ENCODE measurements around the gene ARSJ. TPM values are rescaled to one million over a fixed set of nuclear protein-coding genes. Genes with fewer than 3 reads are reported as not detected.

The ARSJ gene
- polyA plus RNA-seq, 1 donor (not counting 4 experiments of a cell fraction or from before 2014, with no cell fraction given), result 15.7 TPM

DNA sequence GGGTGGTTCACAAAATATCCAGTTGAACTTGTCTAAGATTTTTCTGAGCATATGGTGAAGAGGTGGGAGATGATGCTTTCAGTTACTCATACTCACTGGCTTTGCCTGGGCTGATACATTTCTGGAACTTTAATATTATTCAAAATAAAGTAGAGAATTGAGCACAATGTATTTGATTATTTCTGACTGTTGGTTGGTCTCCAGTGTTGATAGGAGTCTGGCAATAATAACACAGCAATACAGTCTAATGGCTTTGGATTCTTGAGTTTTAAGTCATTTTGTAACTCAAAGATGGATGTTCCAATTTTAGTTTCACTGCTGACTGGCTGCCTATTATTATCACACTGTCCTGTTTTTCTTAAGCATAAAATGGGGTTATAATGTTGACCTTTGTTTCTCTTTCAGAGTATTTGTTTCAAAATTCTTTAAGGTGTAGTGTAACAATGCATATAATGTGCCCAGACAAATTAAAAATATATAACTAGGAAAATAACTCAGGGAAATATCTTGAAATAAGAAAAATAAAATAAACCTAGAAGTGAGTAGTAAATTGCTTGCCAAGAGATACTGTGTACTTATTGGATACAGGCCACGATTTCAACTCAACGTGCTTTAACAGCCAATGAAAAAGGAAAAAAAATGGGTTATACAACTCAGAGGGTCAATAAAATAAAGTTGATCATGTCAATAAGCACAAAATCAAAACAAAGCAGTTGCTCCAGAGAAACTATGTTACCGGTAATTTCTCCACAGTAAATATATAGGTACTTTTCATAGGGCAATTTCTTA, 99.0 kb downstream of the ARSJ start:
- Histone ChIP-seq H3K9me3 (ENCODE audit: control insufficient read depth, low read depth, low read length) (no peaks in the 10 kb centered on the region), H3K36me3 (ENCODE audit: control insufficient read depth in 2 of 2, extremely low read depth in 1 of 2, insufficient read depth in 2 of 2, low read length in 2 of 2) (no peaks in the 10 kb centered on the region), H2AFZ (ENCODE audit: control insufficient read depth, low read length) (no peak overlapping the region), H3K27ac (ENCODE audit: control insufficient read depth, insufficient read depth, low read length) (no peak overlapping the region), H3K79me2 (ENCODE audit: control insufficient read depth, insufficient read depth, low read length) (no peaks in the 10 kb centered on the region), H3K4me2 (ENCODE audit: control insufficient read depth, extremely low read depth, insufficient read depth, low read depth, low read length) (no peak overlapping the region), H3K9me1 (ENCODE audit: control insufficient read depth, extremely low read depth, insufficient read depth, low read length) (no peaks in the 10 kb centered on the region), H3K9ac (ENCODE audit: control insufficient read depth, extremely low read depth, insufficient read depth, low read length) (no peak overlapping the region), H3K4me3 (ENCODE audit: control insufficient read depth in 2 of 3, extremely low read depth in 1 of 3, insufficient read depth in 2 of 3, low read depth in 1 of 3, low read length in 3 of 3) (no peak overlapping the region), H3K4me1 (ENCODE audit: control insufficient read depth, extremely low read depth, insufficient read depth, low read length) (no peaks in the 10 kb centered on the region), H3K27me3 (ENCODE audit: control insufficient read depth, extremely low read depth, insufficient read depth, low read length) (no peaks in the 10 kb centered on the region), H4K20me1 (ENCODE audit: control insufficient read depth, extremely low read depth, insufficient read depth, low read length) (no peaks in the 10 kb centered on the region)
- no peak for TF ChIP-seq EZH2 (IDR thresholded peaks at IDR 0.05; ENCODE audit: low read length)
- TF ChIP-seq, protein P1, sequence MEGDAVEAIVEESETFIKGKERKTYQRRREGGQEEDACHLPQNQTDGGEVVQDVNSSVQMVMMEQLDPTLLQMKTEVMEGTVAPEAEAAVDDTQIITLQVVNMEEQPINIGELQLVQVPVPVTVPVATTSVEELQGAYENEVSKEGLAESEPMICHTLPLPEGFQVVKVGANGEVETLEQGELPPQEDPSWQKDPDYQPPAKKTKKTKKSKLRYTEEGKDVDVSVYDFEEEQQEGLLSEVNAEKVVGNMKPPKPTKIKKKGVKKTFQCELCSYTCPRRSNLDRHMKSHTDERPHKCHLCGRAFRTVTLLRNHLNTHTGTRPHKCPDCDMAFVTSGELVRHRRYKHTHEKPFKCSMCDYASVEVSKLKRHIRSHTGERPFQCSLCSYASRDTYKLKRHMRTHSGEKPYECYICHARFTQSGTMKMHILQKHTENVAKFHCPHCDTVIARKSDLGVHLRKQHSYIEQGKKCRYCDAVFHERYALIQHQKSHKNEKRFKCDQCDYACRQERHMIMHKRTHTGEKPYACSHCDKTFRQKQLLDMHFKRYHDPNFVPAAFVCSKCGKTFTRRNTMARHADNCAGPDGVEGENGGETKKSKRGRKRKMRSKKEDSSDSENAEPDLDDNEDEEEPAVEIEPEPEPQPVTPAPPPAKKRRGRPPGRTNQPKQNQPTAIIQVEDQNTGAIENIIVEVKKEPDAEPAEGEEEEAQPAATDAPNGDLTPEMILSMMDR (optimal IDR thresholded peaks at IDR 0.05 in 1 of 3, IDR thresholded peaks at IDR 0.05 in 1 of 3, conservative IDR thresholded peaks at IDR 0.05 in 1 of 3; ENCODE audit: extremely low read depth in 1 of 3, insufficient read depth in 2 of 3, low read length in 3 of 3), result no peak
- DNase-seq (ENCODE audit: low read depth, low spot score), result no peak
- no peak for FAIRE-seq
- dilution Hi-C loops (cut with MboI; ENCODE audit: extremely low pct_ligation_motif_present, low sequenced_read_pairs), result no loop called here

GRCh38 chr4:113878668-113879067, 100.8 kb downstream of the ARSJ start:
- TF ChIP-seq, protein P1 (optimal IDR thresholded peaks at IDR 0.05 in 1 of 3, IDR thresholded peaks at IDR 0.05 in 1 of 3, conservative IDR thresholded peaks at IDR 0.05 in 1 of 3; ENCODE audit: extremely low read depth in 1 of 3, insufficient read depth in 2 of 3, low read length in 3 of 3), result peak in 2 of 3 experiments; percentile 25 to 35
- no peak for TF ChIP-seq EZH2 (IDR thresholded peaks at IDR 0.05; ENCODE audit: low read length)
- Histone ChIP-seq H3K4me3 (ENCODE audit: control insufficient read depth in 2 of 3, extremely low read depth in 1 of 3, insufficient read depth in 2 of 3, low read depth in 1 of 3, low read length in 3 of 3) (no peak overlapping the region), H3K79me2 (ENCODE audit: control insufficient read depth, insufficient read depth, low read length) (no peaks in the 10 kb centered on the region), H3K4me2 (ENCODE audit: control insufficient read depth, extremely low read depth, insufficient read depth, low read depth, low read length) (no peak overlapping the region), H3K4me1 (ENCODE audit: control insufficient read depth, extremely low read depth, insufficient read depth, low read length) (no peaks in the 10 kb centered on the region), H2AFZ (ENCODE audit: control insufficient read depth, low read length) (no peak overlapping the region), H3K9ac (ENCODE audit: control insufficient read depth, extremely low read depth, insufficient read depth, low read length) (no peak overlapping the region), H3K27ac (ENCODE audit: control insufficient read depth, insufficient read depth, low read length) (no peak overlapping the region), H3K36me3 (ENCODE audit: control insufficient read depth in 2 of 2, extremely low read depth in 1 of 2, insufficient read depth in 2 of 2, low read length in 2 of 2) (no peaks in the 10 kb centered on the region), H3K9me3 (ENCODE audit: control insufficient read depth, low read depth, low read length) (no peaks in the 10 kb centered on the region), H3K9me1 (ENCODE audit: control insufficient read depth, extremely low read depth, insufficient read depth, low read length) (no peaks in the 10 kb centered on the region), H3K27me3 (ENCODE audit: control insufficient read depth, extremely low read depth, insufficient read depth, low read length) (no peaks in the 10 kb centered on the region), H4K20me1 (ENCODE audit: control insufficient read depth, extremely low read depth, insufficient read depth, low read length) (no peaks in the 10 kb centered on the region)
- DNase-seq (ENCODE audit: low read depth, low spot score) (no peak), FAIRE-seq (no peak)
- dilution Hi-C loops (cut with MboI; ENCODE audit: extremely low pct_ligation_motif_present, low sequenced_read_pairs), result no loop called here

All from keratinocyte (primary cell).